Tibial nerve (tissue), 3 donors: ENCODE measurements around the gene PALS1.

Experiments
- POLR2A ChIP-seq, 2 donors: fragments of 450-650 bp; IDR thresholded peaks; one replicate each; pipeline ENCODE4 v1.6.1; 2017; ENCODE audit warnings: antibody characterized with exemption in 2 of 2, mild to moderate bottlenecking in 2 of 2, moderate library complexity in 2 of 2
- TF ChIP-seq, protein P1 (sequence below), 5 experiments: fragments of 200-600 bp in 3 of 5; fragments of 450-650 bp in 2 of 5; sonication (generic) in 3 of 5; IDR thresholded peaks; one replicate each; pipeline ENCODE4 v1.5.1; 2016 to 2019; ENCODE audit warnings: antibody characterized with exemption in 5 of 5, mild to moderate bottlenecking in 3 of 5, moderate library complexity in 2 of 5

DNA sequence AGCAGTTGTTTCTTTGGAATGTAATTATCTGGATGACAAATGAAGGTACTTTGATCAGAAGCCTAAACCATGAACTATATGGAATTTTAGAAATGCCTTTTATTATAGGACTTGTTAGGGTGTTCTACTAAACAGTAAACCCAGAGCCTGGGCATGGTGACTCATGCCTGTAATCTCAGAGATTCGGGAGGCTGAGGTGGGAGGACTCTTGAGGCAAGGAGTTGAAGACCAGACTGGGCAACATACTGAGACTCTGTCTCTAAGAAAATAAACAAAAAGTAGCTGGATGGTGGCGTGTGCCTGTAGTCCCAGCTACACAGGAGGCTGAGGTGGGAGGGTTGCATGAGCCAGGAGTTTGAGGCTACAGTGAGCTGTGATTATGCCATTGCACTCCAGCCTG is 23.9 kb downstream of the PALS1 start:
- TF ChIP-seq, protein P1, sequence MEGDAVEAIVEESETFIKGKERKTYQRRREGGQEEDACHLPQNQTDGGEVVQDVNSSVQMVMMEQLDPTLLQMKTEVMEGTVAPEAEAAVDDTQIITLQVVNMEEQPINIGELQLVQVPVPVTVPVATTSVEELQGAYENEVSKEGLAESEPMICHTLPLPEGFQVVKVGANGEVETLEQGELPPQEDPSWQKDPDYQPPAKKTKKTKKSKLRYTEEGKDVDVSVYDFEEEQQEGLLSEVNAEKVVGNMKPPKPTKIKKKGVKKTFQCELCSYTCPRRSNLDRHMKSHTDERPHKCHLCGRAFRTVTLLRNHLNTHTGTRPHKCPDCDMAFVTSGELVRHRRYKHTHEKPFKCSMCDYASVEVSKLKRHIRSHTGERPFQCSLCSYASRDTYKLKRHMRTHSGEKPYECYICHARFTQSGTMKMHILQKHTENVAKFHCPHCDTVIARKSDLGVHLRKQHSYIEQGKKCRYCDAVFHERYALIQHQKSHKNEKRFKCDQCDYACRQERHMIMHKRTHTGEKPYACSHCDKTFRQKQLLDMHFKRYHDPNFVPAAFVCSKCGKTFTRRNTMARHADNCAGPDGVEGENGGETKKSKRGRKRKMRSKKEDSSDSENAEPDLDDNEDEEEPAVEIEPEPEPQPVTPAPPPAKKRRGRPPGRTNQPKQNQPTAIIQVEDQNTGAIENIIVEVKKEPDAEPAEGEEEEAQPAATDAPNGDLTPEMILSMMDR (IDR thresholded peaks at IDR 0.05), result no peak
- no peak for TF ChIP-seq POLR2A (IDR thresholded peaks at IDR 0.05)
